SK-N-SH (cell line): ENCODE data around the gene NEURL1. TPM values are rescaled to one million over a fixed set of nuclear protein-coding genes. Genes with fewer than 3 reads are reported as not detected.

Experiments
- CTCF ChIA-PET: fragments of 300-600, 350-600 bp; formaldehyde crosslinking; extraction: SDS; loops from one replicate; lab custom pipeline; 2021; lab: Yijun Ruan, JAX
- POLR2A ChIA-PET: fragments of 350-600 bp; sonication (Branson Sonifier 250); formaldehyde crosslinking; extraction: SDS; loops from one replicate; lab custom pipeline; 2020; ENCODE audit warnings: antibody characterized with exemption, inconsistent platforms; lab: Yijun Ruan, JAX
- DNase-seq: peaks from one replicate; pipeline ENCODE4 v3.0.0; 2012
- H2AFZ ChIP-seq: fragments of 200-600 bp; sonication (generic); 2 replicates; pipeline ENCODE4 v1.8.1; 2016; ENCODE audit warnings: antibody characterized with exemption, mild to moderate bottlenecking, low read depth
- H3F3A ChIP-seq: fragments of 200-600 bp; sonication (generic); replicated peaks from 2 replicates; pipeline ENCODE3; 2016; ENCODE audit warnings: antibody characterized with exemption, mild to moderate bottlenecking; ENCODE audit not compliant: insufficient read depth
- H3K27ac ChIP-seq, 2 experiments: fragments of 200-500 bp in 1 of 2; fragments of 200-600 bp in 1 of 2; sonication (Bioruptor generic) in 1 of 2; sonication (generic), shearing (Covaris generic) in 1 of 2; 2 replicates each; pipeline versions ENCODE4 v1.5.1 to v1.6.1; 2014 to 2016; ENCODE audit warnings: low read depth in 2 of 2, inconsistent platforms in 1 of 2, low read length in 1 of 2, mild to moderate bottlenecking in 1 of 2, mixed read lengths in 1 of 2
- H3K27me3 ChIP-seq: fragments of 200-600 bp; sonication (generic), shearing (Covaris generic); 2 replicates; pipeline ENCODE4 v1.6.1; 2016; ENCODE audit warnings: mixed run types; ENCODE audit not compliant: insufficient read depth
- H3K36me3 ChIP-seq, 2 experiments: fragments of 200-500 bp in 1 of 2; fragments of 200-600 bp in 1 of 2; sonication (Bioruptor generic) in 1 of 2; sonication (generic) in 1 of 2; replicated peaks in 1 of 2; 2 replicates each; pipeline versions ENCODE3 to v1.5.1; 2014 to 2016; ENCODE audit warnings: low read length in 1 of 2, mild to moderate bottlenecking in 1 of 2; ENCODE audit not compliant: insufficient read depth in 2 of 2, control insufficient read depth in 1 of 2
- H3K4me1 ChIP-seq, 2 experiments: fragments of 200-500 bp in 1 of 2; fragments of 200-600 bp in 1 of 2; sonication (Bioruptor generic) in 1 of 2; sonication (generic), shearing (Covaris generic) in 1 of 2; 2 replicates each; pipeline versions ENCODE4 v1.5.1 to v1.6.1; 2014 to 2016; ENCODE audit warnings: low read depth in 1 of 2, low read length in 1 of 2, mixed run types in 1 of 2; ENCODE audit not compliant: insufficient read depth in 2 of 2, control insufficient read depth in 1 of 2
- H3K4me2 ChIP-seq: fragments of 200-600 bp; sonication (generic), shearing (Covaris generic); 2 replicates; pipeline ENCODE4 v1.6.1; 2017; ENCODE audit warnings: mixed run types
- H3K4me3 ChIP-seq, 2 experiments: fragments of 200-500 bp in 1 of 2; fragments of 200-600 bp in 1 of 2; sonication (Bioruptor generic) in 1 of 2; sonication (generic), shearing (Covaris generic) in 1 of 2; 2 replicates each; pipeline versions ENCODE4 v1.5.1 to v1.8.1; 2014 to 2016; ENCODE audit warnings: low read depth in 2 of 2, inconsistent platforms in 1 of 2, low read length in 1 of 2, mild to moderate bottlenecking in 1 of 2, mixed read lengths in 1 of 2, moderate library complexity in 1 of 2
- H3K79me2 ChIP-seq: fragments of 200-600 bp; sonication (generic); 2 replicates; pipeline ENCODE4 v1.8.1; 2017; ENCODE audit warnings: mild to moderate bottlenecking; ENCODE audit not compliant: insufficient read depth
- H3K9ac ChIP-seq: fragments of 200-600 bp; sonication (generic); 2 replicates; pipeline ENCODE4 v1.6.1; 2017; ENCODE audit warnings: mixed run types
- H3K9me2 ChIP-seq: fragments of 200-600 bp; sonication (generic); 2 replicates; pipeline ENCODE4 v1.6.1; 2017; ENCODE audit warnings: mixed run types
- H3K9me3 ChIP-seq: fragments of 200-600 bp; sonication (generic); 2 replicates; pipeline ENCODE4 v1.6.1; 2017; ENCODE audit warnings: mixed run types, mild to moderate bottlenecking, moderate library complexity
- H4K20me1 ChIP-seq: fragments of 200-600 bp; sonication (generic); 2 replicates; pipeline ENCODE4 v1.6.1; 2017; ENCODE audit warnings: mild to moderate bottlenecking, mixed run types; ENCODE audit not compliant: insufficient read depth
- CHD2 ChIP-seq: fragments of 150-350 bp; IDR thresholded peaks from 2 replicates; pipeline ENCODE4 v1.6.1; 2018; ENCODE audit warnings: low read length; ENCODE audit not compliant: partially characterized antibody
- ELF1 ChIP-seq: IDR thresholded peaks from 2 replicates; pipeline ENCODE4 v1.4.0; 2012
- EP300 ChIP-seq, 2 experiments: IDR thresholded peaks; 2 replicates each; pipeline versions ENCODE4 v1.4.0 to v1.6.1; 2012; ENCODE audit warnings: borderline replicate concordance in 1 of 2, low read depth in 1 of 2, low read length in 1 of 2
- FOSL2 ChIP-seq: IDR thresholded peaks from 2 replicates; pipeline ENCODE4 v1.4.0; 2012; ENCODE audit warnings: low read depth, mild to moderate bottlenecking, moderate library complexity, borderline replicate concordance
- FOXM1 ChIP-seq: IDR thresholded peaks from 2 replicates; pipeline ENCODE4 v1.4.0; 2012; ENCODE audit warnings: low read depth, mild to moderate bottlenecking
- GABPA ChIP-seq: IDR thresholded peaks from 2 replicates; pipeline ENCODE4 v1.4.0; 2012; ENCODE audit warnings: low read depth, mild to moderate bottlenecking
- GATA2 ChIP-seq: sonication (generic); formaldehyde crosslinking; IDR thresholded peaks from 2 replicates; pipeline ENCODE4 v1.5.0; 2020; ENCODE audit warnings: mild to moderate bottlenecking, missing genetic modification reagents
- IRF3 ChIP-seq: fragments of 150-350 bp; IDR thresholded peaks from 2 replicates; pipeline ENCODE4 v1.6.1; 2016; ENCODE audit warnings: mild to moderate bottlenecking, low read depth, low read length
- JUND ChIP-seq: IDR thresholded peaks from 2 replicates; pipeline ENCODE4 v1.4.0; 2012
- MEF2A ChIP-seq: IDR thresholded peaks from 2 replicates; pipeline ENCODE4 v1.4.0; 2012; ENCODE audit warnings: low read depth, borderline replicate concordance
- NRF1 ChIP-seq: IDR thresholded peaks from 2 replicates; pipeline ENCODE4 v1.6.1; 2012; ENCODE audit warnings: low read depth, mild to moderate bottlenecking, low read length
- POLR2AphosphoS5 ChIP-seq: IDR thresholded peaks from 2 replicates; pipeline ENCODE4 v1.6.1; 2012; ENCODE audit warnings: low read depth, low read length
- RAD21 ChIP-seq: IDR thresholded peaks from 2 replicates; pipeline ENCODE4 v1.6.1; 2012; ENCODE audit warnings: mild to moderate bottlenecking, low read length
- RFX5 ChIP-seq: IDR thresholded peaks from 2 replicates; pipeline ENCODE4 v1.6.1; 2012; ENCODE audit warnings: mild to moderate bottlenecking, improper control_type of control experiment, low read length
- TAF1 ChIP-seq: IDR thresholded peaks from 2 replicates; pipeline ENCODE4 v1.6.1; 2012; ENCODE audit warnings: low read depth, mild to moderate bottlenecking, low read length, moderate library complexity, borderline replicate concordance
- TEAD4 ChIP-seq: IDR thresholded peaks from 2 replicates; pipeline ENCODE4 v1.4.0; 2012; ENCODE audit warnings: mild to moderate bottlenecking, borderline replicate concordance; ENCODE audit not compliant: insufficient read depth
- USF2 ChIP-seq: fragments of 150-350 bp; IDR thresholded peaks from 2 replicates; pipeline ENCODE4 v1.6.1; 2017; ENCODE audit warnings: antibody characterized with exemption, low read length, low read depth, borderline replicate concordance
- WGBS: methylation state at CpG from one replicate; pipeline ENCODE4 v1.1.6; 2017; ENCODE audit warnings: low lambda C conversion rate; 5-methylcytosine and 5-hydroxymethylcytosine counted together
- polyA plus RNA-seq, 3 experiments: library from polyadenylated mRNA; depleted of rRNA; stranded (reverse); fragments of >200 nt; gene quantifications; 2 replicates each; pipeline ENCODE4 v1.2.3, GENCODE V29; 2012
- TF ChIP-seq, protein P1 (sequence below): IDR thresholded peaks from 2 replicates; pipeline ENCODE4; 2012
- TF ChIP-seq, protein P2 (sequence below): fragments of 200-600 bp; sonication (generic); IDR thresholded peaks from 2 replicates; pipeline ENCODE4 v1.6.1; 2017; ENCODE audit warnings: antibody characterized with exemption, mild to moderate bottlenecking, moderate library complexity
- TF ChIP-seq, protein P3 (sequence below): IDR thresholded peaks from 2 replicates; pipeline ENCODE4 v1.4.0; 2012; ENCODE audit warnings: low read depth, borderline replicate concordance

Gene NEURL1
- polyA plus RNA-seq, 1 of the 3 experiments (the other 2 are of a cell fraction) = 0.05 TPM

GRCh38 chr10:103499881-103500280, 6.4 kb downstream of the NEURL1 start:
- Histone ChIP-seq H4K20me1 (no peaks in the 10 kb centered on the region), H3K79me2 (no peaks in the 10 kb centered on the region), H3F3A (peaks cover 5% of the 10 kb centered on the region), H3K9me3 (no peaks in the 10 kb centered on the region), H3K4me1 (peaks cover 6 to 30% of the 10 kb centered on the region in 2 experiments; a peak in 3 of 4 replicates), H3K27me3 (peaks cover 37% of the 10 kb centered on the region), H2AFZ (no peak overlapping the region), H3K4me2 (no peak overlapping the region), H3K36me3 (no peaks in the 10 kb centered on the region), H3K27ac (no peak overlapping the region), H3K9ac (no peak overlapping the region), H3K4me3 (no peak overlapping the region), H3K9me2 (no peaks in the 10 kb centered on the region)
- WGBS = 67% methylated on average over 7 of the region's 7 CpGs
- no peak for TF ChIP-seq RFX5
- TF ChIP-seq TEAD4 = no peak
- TF ChIP-seq, protein P1, sequence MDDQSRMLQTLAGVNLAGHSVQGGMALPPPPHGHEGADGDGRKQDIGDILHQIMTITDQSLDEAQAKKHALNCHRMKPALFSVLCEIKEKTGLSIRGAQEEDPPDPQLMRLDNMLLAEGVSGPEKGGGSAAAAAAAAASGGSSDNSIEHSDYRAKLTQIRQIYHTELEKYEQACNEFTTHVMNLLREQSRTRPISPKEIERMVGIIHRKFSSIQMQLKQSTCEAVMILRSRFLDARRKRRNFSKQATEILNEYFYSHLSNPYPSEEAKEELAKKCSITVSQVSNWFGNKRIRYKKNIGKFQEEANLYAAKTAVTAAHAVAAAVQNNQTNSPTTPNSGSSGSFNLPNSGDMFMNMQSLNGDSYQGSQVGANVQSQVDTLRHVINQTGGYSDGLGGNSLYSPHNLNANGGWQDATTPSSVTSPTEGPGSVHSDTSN = no peak
- TF ChIP-seq EP300 (IDR thresholded peaks at IDR 0.05; ENCODE audit: borderline replicate concordance in 1 of 2, low read depth in 1 of 2, low read length in 1 of 2) = no peak
- no peak for TF ChIP-seq TAF1
- TF ChIP-seq FOXM1 = no peak
- no peak for TF ChIP-seq RAD21
- no peak for TF ChIP-seq IRF3
- TF ChIP-seq USF2 = no peak
- TF ChIP-seq GATA2 (CRISPR knock-in tag) = no peak
- ChIA-PET POLR2A (no interaction called here), CTCF (interaction anchor here (0.7 to 2.1 kb wide), 2 partner anchors 14 to 62 kb away, joined by 3 to 10 read pairs; no protein-coding TSS in a partner anchor)
- no peak for DNase-seq

GRCh38 chr10:103500481-103500880, 7.0 kb downstream of the NEURL1 start:
- Histone ChIP-seq H3K4me3 (no peak overlapping the region), H3K27me3 (peaks cover 31% of the 10 kb centered on the region), H3K9me2 (no peaks in the 10 kb centered on the region), H3K9ac (no peak overlapping the region)
- WGBS = 79% methylated on average over 6 of the region's 6 CpGs
- no peak for TF ChIP-seq CHD2
- TF ChIP-seq, protein P2, sequence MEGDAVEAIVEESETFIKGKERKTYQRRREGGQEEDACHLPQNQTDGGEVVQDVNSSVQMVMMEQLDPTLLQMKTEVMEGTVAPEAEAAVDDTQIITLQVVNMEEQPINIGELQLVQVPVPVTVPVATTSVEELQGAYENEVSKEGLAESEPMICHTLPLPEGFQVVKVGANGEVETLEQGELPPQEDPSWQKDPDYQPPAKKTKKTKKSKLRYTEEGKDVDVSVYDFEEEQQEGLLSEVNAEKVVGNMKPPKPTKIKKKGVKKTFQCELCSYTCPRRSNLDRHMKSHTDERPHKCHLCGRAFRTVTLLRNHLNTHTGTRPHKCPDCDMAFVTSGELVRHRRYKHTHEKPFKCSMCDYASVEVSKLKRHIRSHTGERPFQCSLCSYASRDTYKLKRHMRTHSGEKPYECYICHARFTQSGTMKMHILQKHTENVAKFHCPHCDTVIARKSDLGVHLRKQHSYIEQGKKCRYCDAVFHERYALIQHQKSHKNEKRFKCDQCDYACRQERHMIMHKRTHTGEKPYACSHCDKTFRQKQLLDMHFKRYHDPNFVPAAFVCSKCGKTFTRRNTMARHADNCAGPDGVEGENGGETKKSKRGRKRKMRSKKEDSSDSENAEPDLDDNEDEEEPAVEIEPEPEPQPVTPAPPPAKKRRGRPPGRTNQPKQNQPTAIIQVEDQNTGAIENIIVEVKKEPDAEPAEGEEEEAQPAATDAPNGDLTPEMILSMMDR = no peak
- no peak for TF ChIP-seq JUND
- no peak for TF ChIP-seq FOSL2
- TF ChIP-seq MEF2A = no peak
- no peak for TF ChIP-seq TAF1
- no peak for TF ChIP-seq RFX5
- no peak for TF ChIP-seq POLR2AphosphoS5
- TF ChIP-seq ELF1 = no peak
- TF ChIP-seq, protein P3, sequence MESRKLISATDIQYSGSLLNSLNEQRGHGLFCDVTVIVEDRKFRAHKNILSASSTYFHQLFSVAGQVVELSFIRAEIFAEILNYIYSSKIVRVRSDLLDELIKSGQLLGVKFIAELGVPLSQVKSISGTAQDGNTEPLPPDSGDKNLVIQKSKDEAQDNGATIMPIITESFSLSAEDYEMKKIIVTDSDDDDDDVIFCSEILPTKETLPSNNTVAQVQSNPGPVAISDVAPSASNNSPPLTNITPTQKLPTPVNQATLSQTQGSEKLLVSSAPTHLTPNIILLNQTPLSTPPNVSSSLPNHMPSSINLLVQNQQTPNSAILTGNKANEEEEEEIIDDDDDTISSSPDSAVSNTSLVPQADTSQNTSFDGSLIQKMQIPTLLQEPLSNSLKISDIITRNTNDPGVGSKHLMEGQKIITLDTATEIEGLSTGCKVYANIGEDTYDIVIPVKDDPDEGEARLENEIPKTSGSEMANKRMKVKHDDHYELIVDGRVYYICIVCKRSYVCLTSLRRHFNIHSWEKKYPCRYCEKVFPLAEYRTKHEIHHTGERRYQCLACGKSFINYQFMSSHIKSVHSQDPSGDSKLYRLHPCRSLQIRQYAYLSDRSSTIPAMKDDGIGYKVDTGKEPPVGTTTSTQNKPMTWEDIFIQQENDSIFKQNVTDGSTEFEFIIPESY = no peak
- TF ChIP-seq FOXM1 = no peak
- no peak for TF ChIP-seq IRF3
- no peak for TF ChIP-seq NRF1
- TF ChIP-seq GABPA = no peak
- no peak for TF ChIP-seq GATA2 (CRISPR knock-in tag)
- TF ChIP-seq, all 33 proteins: peak for 0
- Histone ChIP-seq H3K4me1 (peaks cover 6 to 27% of the 10 kb centered on the region in 2 experiments; a peak in 3 of 4 replicates), H3K9me3 (no peaks in the 10 kb centered on the region), H3K36me3 (no peaks in the 10 kb centered on the region), H3K27ac (no peak overlapping the region; a peak in 1 of 4 replicates), H3K4me2 (no peak overlapping the region), H3F3A (peaks cover 5% of the 10 kb centered on the region), H2AFZ (no peak overlapping the region), H3K79me2 (no peaks in the 10 kb centered on the region), H4K20me1 (no peaks in the 10 kb centered on the region)
- DNase-seq = no peak
- CTCF ChIA-PET = interaction anchor here (2.1 kb wide), 1 partner anchor 15 kb away, joined by 10 read pairs; no protein-coding TSS in a partner anchor
- POLR2A ChIA-PET = no interaction called here
